Measurements from ENCODE around the gene CACNA1A. TPM values are rescaled to one million over a fixed set of nuclear protein-coding genes. Genes with fewer than 3 reads are reported as not detected.
"Not testable (repeated sequence)": the region's sequence is repeated elsewhere in the genome, so short reads cannot be mapped to it uniquely, and the experiment has no call there.

The CACNA1A gene
- total RNA-seq, 2 donors from 2014 or later, result 0.34 to 0.37 TPM

DNA sequence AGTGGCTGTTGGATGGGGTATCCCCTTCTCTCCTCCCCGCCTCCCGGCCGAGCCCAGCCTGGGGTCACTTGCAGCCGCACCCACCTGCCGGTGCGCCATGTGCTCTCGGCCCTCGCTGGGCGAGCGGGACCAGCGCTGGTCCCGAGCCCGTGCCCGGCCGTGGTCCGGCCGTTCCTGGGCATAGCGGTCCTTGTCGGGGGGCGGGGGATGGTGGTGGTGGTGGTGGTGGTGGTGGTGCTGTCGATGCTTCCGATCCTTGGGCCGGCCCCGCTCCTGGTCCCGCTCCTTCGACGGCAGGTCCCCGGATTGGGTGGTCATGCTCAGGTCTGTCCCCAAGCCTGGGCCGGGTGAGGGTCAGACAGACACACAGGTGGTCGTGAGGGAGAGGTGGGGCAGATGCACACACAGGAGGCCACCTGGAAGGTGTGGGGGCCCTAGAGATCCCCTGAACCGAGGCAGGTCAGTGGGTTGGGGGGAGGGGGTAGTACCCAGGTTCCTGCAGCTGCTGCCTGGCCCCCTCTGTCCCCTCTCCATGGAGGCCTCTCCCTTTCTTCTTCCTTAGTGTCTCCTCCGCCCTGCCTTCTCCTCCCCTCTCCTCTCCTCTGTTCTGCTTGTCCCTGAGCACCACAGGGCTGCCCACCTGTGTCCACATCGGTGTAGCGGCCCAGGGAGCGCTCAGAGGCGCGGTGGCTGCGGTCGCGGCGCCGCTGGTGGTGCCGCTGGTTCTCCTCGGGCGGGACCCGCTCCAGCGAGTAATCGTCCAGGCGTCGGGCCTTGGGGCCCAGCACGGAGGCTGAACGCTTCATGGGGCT, 297.4 kb downstream of the CACNA1A start:
- ATAC-seq (replicated peaks in 1 of 2) (peak in 1 of 2 donors; percentile 43), DNase-seq (no peak)
- H3K4me3 Mint-ChIP-seq, result peak overlapping the region; percentile 57 to 90
- H3K9me3 Mint-ChIP-seq, result no peaks in the 10 kb centered on the region
- H3K36me3 Mint-ChIP-seq (ENCODE audit: insufficient read depth in 2 of 2), result no peaks in the 10 kb centered on the region
- no peaks in the 10 kb centered on the region for H3K27me3 Mint-ChIP-seq (ENCODE audit: low read depth)
- H3K4me1 Mint-ChIP-seq (ENCODE audit: low read depth), result peaks cover 38% of the 10 kb centered on the region
- no peak overlapping the region for H3K27ac Mint-ChIP-seq

DNA sequence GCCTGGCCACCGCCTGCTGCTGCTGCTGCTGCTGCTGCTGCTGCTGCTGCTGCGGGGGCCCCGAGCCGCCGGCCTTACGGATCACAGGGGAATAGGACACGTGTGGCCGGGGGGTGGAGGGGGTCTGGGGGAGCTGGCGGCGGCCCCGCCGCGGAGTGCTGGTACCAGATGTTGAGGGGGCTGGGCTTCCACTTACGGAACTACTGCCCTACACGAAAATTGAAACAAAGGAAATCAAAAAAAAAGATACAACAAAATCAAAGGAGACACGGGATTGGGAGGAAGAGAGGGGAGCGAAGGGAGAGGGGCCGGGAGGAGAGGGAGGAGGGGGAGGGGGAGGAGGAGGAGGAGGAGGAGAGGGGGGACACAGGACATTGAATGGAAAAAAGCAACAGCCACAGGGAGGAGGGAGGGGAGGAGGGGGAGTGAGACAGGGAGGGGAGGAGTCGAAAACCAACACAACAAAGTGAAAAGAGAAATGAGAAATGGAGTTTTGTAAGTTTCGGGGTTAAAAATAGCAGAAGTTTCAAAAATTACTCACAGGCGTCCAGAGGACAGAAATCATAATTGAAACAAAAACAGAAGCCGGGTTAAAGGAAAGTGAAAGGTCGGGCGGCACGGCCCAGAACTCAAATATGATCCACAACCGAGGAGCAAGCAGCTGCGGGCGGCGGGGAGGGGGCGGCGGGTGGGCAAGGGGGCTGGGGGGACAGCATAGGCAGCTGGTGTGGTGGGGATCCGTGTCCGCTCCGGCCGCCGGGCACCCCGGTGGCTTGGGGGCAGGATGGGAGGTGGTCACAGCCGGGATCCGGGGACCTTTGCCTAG, 298.2 kb downstream of the CACNA1A start:
- DNase-seq (peak; percentile 55 to 59), ATAC-seq (replicated peaks in 1 of 2) (peak; percentile 78 to 82)
- Mint-ChIP-seq H3K4me3 (peak overlapping the region; percentile 77 to 90), H3K27ac (peak overlapping the region; percentile 95), H3K9me3 (no peaks in the 10 kb centered on the region), H3K27me3 (ENCODE audit: low read depth) (no peaks in the 10 kb centered on the region), H3K4me1 (ENCODE audit: low read depth) (peaks cover 38% of the 10 kb centered on the region), H3K36me3 (ENCODE audit: insufficient read depth in 2 of 2) (no peaks in the 10 kb centered on the region)

DNA sequence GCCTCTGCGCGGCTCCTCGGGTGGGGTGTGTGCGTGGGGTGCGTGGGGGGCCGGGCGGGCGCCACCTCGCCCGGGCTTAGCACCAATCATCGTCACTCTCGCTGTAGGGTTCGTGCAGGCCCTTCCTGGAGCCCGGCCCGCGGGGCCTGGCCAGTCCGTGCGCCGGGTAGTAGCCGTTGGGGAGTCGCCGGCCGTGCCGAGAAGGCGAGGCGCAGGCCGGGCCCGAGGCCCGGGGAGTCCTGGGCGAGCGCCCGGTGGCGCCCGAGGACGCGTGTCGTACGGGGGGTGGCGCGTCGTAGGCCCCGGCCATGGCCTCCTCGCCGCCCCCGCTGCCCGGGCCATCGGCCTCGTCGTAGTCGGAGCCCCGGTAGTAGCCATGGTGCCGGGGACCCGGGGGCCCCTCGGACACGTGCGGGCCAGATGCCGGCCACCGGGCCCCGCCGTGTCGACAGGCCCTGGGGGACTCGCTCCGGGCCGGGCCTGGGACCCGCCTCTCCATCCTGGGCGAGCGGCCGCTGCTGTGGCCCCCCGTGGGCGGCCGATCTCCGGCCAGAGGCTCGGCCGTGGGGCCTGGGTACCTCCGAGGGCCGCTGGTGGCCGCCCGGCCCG, 298.9 kb downstream of the CACNA1A start:
- no peak for DNase-seq
- Mint-ChIP-seq H3K27me3 (ENCODE audit: low read depth) (no peaks in the 10 kb centered on the region), H3K27ac (no peak overlapping the region), H3K4me1 (ENCODE audit: low read depth) (peaks cover 33% of the 10 kb centered on the region), H3K36me3 (ENCODE audit: insufficient read depth in 2 of 2) (no peaks in the 10 kb centered on the region), H3K9me3 (no peaks in the 10 kb centered on the region), H3K4me3 (no peak overlapping the region)
- ATAC-seq (replicated peaks in 1 of 2), result no peak

DNA sequence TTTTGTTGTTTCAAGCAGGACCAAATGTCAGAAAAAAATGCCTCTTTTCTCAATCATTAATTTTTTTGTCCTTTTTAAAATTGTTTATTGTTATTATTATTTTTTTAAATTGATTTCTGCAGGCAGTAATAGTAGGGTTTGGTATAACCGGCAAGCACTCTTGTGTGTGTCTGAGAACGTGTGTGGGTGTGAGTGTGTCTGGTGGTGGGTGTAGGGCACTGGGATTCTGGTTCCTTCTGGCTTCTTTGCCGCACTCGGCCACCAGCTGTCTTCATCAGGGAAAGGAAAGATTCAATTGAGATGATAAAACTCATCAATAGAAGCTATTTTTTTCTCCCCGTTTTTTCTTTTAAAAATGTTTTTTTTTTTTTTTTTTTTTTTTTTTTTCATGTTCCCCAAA, 299.7 kb downstream of the CACNA1A start:
- H3K9me3 Mint-ChIP-seq, result no peaks in the 10 kb centered on the region
- H3K27me3 Mint-ChIP-seq (ENCODE audit: low read depth), result no peaks in the 10 kb centered on the region
- no peaks in the 10 kb centered on the region for H3K36me3 Mint-ChIP-seq (ENCODE audit: insufficient read depth in 2 of 2)
- ATAC-seq (replicated peaks in 1 of 2) (no peak), DNase-seq (no peak)
- peaks cover 28% of the 10 kb centered on the region for H3K4me1 Mint-ChIP-seq (ENCODE audit: low read depth)
- no peak overlapping the region for H3K4me3 Mint-ChIP-seq
- no peak overlapping the region for H3K27ac Mint-ChIP-seq

DNA sequence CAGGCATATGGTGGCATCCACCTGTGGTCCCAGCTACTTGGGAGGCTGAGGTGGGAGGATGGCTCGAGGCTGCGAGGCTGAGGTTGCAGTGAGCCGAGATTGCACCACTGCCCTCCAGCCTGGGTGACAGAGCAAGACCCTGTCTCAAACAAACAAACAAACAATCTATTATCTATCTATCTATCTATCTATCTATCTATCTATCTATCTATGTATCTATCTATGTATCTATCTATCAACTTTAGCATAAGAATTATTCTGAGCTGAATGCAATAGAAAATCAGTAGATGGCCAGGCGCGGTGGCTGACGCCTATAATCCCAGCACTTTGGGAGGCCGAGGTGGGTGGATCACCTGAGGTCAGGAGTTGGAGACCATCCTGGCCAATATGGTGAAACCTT, 304.2 kb downstream of the CACNA1A start:
- not testable (repeated sequence) for ATAC-seq (replicated peaks in 1 of 2); H3K9me3 Mint-ChIP-seq; H3K4me3 Mint-ChIP-seq; H3K27me3 Mint-ChIP-seq (ENCODE audit: low read depth); H3K4me1 Mint-ChIP-seq (ENCODE audit: low read depth); DNase-seq; H3K36me3 Mint-ChIP-seq (ENCODE audit: insufficient read depth in 2 of 2); H3K27ac Mint-ChIP-seq

DNA sequence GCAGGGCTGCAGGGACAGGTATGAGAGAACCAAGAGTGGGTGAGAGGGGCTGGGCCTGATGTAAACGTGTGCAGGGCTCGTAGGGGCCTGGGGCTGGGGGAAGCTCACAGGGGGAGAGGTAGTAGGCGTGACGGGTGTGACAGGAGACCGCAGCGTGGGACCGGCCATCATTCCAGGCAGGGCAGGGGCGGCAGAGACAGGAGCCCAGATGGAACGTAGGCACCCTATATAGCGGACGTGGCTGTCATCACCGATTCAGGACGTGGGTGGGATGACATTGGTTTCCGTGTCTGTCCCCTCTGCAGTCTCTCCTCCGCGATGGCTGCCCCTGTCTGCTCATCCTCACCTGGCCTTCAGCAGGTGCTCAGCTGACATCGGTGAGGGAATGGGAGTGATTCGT, 307.6 kb downstream of the CACNA1A start:
- Mint-ChIP-seq H3K4me3 (no peak overlapping the region), H3K4me1 (ENCODE audit: low read depth) (peaks cover 12% of the 10 kb centered on the region)
- DNase-seq, result no peak

DNA sequence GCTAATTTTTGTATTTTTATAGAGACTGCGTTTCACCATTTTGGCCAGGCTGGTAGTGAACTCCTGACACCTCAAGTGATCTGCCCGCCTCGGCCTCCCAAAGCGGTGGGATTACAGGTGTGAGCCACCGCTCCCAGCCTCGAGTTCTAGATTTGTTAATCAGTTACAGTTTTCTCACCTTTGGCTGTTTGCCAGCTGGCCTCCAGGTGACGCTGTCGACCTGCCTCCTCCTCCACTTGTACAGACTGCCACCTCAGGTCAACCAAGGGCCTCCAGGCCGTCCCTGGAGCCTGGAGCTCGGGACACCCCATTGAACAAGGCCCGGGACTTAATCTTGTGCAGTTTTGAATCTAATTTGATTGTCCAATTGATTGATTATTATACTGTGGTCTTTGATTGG, 310.6 kb downstream of the CACNA1A start:
- ATAC-seq (replicated peaks in 1 of 2) (peak; percentile 44 to 45), DNase-seq (peak; percentile 47 to 61)
- Mint-ChIP-seq H3K9me3 (no peaks in the 10 kb centered on the region), H3K27me3 (ENCODE audit: low read depth) (no peaks in the 10 kb centered on the region), H3K27ac (no peak overlapping the region), H3K4me1 (ENCODE audit: low read depth) (peaks cover 14% of the 10 kb centered on the region), H3K36me3 (ENCODE audit: insufficient read depth in 2 of 2) (no peaks in the 10 kb centered on the region), H3K4me3 (no peak overlapping the region)

More for the DNA sequence above, 307.6 kb downstream of the CACNA1A start:
- Mint-ChIP-seq H3K36me3 (ENCODE audit: insufficient read depth in 2 of 2) (no peaks in the 10 kb centered on the region), H3K27ac (no peak overlapping the region), H3K9me3 (no peaks in the 10 kb centered on the region), H3K27me3 (ENCODE audit: low read depth) (no peaks in the 10 kb centered on the region)
- no peak for ATAC-seq (replicated peaks in 1 of 2)

DNA sequence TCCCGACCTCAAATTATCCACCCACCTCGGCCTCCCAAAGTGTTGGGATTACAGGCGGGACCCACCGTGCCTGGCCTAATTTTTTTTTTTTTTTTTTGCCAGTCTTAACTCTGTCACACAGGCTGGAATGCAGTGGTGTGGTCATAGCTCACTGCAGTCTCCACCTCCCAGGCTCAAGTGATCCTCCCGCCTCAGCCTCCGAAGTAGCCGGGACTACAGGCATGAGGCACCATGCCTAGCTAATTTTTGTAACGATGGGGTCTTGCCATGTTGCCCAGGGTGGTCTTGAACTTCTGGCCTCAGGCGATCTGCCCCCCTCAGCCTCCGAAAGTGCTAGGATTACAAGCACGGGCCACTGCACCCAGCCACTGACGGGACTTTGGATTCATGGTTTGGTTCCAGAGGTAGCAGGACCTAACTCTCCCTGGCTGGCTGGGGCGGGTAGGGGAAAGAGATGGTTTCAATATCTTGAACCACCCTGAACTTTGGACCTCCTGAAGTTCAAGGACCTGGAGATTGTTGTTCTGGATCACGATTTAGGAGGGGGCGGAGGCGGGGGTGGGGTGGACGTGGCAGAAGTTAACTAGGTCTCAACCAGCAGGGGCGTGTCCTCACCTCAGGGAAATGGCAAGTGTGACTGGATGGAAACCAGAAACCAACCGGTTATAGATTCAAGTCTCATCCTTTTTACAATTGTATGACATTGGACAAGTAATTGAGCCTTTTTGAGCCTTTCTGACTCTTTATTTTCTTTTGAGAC, 315.3 kb downstream of the CACNA1A start:
- Mint-ChIP-seq H3K27ac (peak overlapping the region; percentile 15), H3K36me3 (ENCODE audit: insufficient read depth in 2 of 2) (no peaks in the 10 kb centered on the region), H3K9me3 (no peaks in the 10 kb centered on the region), H3K4me1 (ENCODE audit: low read depth) (peaks cover 25% of the 10 kb centered on the region), H3K27me3 (ENCODE audit: low read depth) (no peaks in the 10 kb centered on the region), H3K4me3 (peak overlapping the region; percentile 29 to 42)
- DNase-seq (no peak), ATAC-seq (replicated peaks in 1 of 2) (peak; percentile 31 to 47)

DNA sequence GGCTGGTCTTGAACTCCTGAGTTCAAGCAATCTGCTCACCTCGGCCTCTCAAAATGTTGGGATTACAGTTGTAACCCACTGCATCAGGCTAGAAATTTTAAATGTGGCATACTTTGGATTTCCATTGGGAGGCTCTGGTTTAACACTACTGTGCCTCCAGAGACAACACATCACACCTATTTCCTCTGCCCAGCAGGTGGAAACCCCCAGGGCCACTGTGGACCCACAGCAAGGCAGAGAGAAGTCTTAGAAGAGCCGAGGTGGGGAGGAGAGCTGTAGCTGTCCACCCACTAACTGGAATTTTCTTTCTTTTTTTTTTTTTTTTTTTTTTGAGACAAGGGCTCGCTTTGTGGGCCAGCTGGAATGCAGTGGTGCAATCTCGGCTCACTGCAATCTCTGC, 316.7 kb downstream of the CACNA1A start:
- DNase-seq (no peak), ATAC-seq (replicated peaks in 1 of 2) (no peak)
- no peaks in the 10 kb centered on the region for H3K9me3 Mint-ChIP-seq
- no peak overlapping the region for H3K27ac Mint-ChIP-seq
- H3K4me3 Mint-ChIP-seq, result no peak overlapping the region
- H3K4me1 Mint-ChIP-seq (ENCODE audit: low read depth), result peaks cover 28% of the 10 kb centered on the region
- no peaks in the 10 kb centered on the region for H3K27me3 Mint-ChIP-seq (ENCODE audit: low read depth)
- no peaks in the 10 kb centered on the region for H3K36me3 Mint-ChIP-seq (ENCODE audit: insufficient read depth in 2 of 2)

DNA sequence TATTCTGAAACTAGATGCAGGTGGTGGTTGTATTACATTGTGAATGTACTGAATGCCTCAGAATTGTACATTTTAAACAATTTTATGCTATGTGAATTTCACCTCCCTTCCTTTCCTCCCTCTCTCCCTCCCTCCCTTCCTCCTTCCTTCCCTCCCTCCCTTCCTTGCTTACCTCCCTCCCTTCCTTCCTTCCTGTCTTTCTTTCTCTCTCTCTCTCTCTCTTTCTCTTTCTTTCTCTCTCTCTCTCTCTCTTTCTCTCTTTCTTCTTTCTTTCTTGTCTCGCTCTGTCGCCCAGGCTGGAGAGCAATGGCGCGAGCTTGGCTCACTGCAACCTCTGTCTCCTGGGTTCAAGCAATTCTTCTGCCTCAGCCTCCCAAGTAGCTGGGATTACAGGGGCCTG, 318.9 kb downstream of the CACNA1A start:
- Mint-ChIP-seq H3K4me1 (ENCODE audit: low read depth) (peaks cover 19% of the 10 kb centered on the region), H3K36me3 (ENCODE audit: insufficient read depth in 2 of 2) (no peaks in the 10 kb centered on the region), H3K9me3 (no peaks in the 10 kb centered on the region), H3K27ac (peak overlapping the region; percentile 21), H3K27me3 (ENCODE audit: low read depth) (no peaks in the 10 kb centered on the region), H3K4me3 (no peak overlapping the region)
- no peak for DNase-seq
- no peak for ATAC-seq (replicated peaks in 1 of 2)

DNA sequence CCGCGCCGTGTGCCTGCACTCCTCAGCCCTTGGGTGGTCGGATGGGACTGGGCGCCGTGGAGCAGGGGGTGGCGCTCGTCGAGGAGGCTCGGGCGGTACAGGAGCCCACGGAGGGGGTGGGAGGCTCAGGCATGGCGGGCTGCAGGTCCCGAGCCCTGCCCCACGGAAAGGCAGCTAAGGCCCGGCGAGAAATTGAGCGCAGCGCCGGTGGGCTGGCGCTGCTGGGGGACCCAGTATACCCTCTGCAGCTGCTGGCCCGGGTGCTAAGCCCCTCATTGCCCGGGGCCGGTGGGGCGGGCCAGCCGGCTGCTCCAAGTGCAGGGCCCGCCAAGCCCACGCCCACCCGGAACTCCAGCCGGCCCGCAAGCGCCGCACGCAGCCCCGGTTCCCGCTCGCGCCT, 319.6 kb downstream of the CACNA1A start:
- H3K27ac Mint-ChIP-seq; H3K36me3 Mint-ChIP-seq (ENCODE audit: insufficient read depth in 2 of 2): not testable (repeated sequence)

DNA sequence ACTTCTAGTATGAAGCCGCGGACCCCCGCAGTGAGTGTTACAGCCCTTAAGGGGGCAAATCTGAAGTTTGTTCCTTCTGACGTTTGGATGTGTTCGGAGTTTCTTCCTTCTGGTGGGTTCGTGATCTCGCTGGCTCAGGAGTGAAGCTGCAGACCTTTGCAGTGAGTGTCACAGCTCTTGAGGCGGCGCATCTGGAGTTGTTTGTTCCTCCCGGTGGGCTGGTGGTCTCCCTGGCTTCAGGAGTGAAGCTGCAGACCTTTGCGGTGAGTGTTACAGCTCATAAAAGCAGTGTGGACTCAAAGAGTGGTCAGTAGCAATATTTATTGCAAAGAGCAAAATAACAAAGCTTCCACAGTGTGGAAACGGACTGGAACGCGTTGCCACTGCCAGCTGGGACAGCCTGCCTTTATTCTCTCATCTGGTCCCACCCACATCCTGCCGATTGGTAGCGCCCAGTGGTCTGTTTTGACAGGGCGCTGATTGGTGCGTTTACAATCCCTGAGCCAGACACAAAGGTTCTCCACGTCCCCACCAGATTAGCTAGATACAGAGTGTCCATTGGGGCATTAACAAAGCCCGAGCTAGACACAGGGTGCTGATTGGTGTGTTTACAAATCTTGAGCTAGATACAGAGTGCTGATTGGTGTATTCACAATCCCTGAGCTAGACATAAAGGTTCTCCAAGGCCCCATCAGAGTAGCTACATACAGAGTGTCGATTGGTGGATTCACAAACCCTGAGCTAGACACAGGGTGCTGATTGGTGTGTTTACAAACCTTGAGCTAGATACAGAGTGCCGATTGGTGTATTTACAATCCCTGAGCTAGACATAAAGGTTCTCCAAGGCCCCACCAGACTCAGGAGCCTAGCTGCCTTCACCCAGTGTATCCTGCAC, 320.3 kb downstream of the CACNA1A start:
- H3K9me3 Mint-ChIP-seq; DNase-seq; H3K27me3 Mint-ChIP-seq (ENCODE audit: low read depth); H3K4me3 Mint-ChIP-seq; H3K36me3 Mint-ChIP-seq (ENCODE audit: insufficient read depth in 2 of 2); ATAC-seq (replicated peaks in 1 of 2); H3K27ac Mint-ChIP-seq: not testable (repeated sequence)
- peaks cover 31% of the 10 kb centered on the region for H3K4me1 Mint-ChIP-seq (ENCODE audit: low read depth)

More for the DNA sequence above, 319.6 kb downstream of the CACNA1A start:
- DNase-seq; H3K4me3 Mint-ChIP-seq; ATAC-seq (replicated peaks in 1 of 2); H3K27me3 Mint-ChIP-seq (ENCODE audit: low read depth); H3K9me3 Mint-ChIP-seq: not testable (repeated sequence)
- peaks cover 26% of the 10 kb centered on the region for H3K4me1 Mint-ChIP-seq (ENCODE audit: low read depth)
